OCI-LY3 (cell line): Measurements from ENCODE around the gene KRT9.

Experiments
- H2AFZ ChIP-seq: fragments of 200-600, 300-600 bp; shearing (Covaris generic); 2 replicates; pipeline ENCODE4 v1.6.0; 2014; ENCODE audit warnings: antibody characterized with exemption, low read depth, low read length
- H3K27ac ChIP-seq: fragments of 200-600, 300-600 bp; sonication (generic); 2 replicates; pipeline ENCODE4 v1.5.1; 2014; ENCODE audit warnings: mild to moderate bottlenecking, low read length, moderate library complexity, mixed read lengths
- H3K27me3 ChIP-seq: fragments of 200-600, 300-600 bp; sonication (generic); 2 replicates; pipeline ENCODE4 v1.6.1; 2014; ENCODE audit warnings: low read depth, low read length, mixed read lengths
- H3K36me3 ChIP-seq: fragments of 200-600, 300-600 bp; sonication (generic); replicated peaks from 2 replicates; pipeline ENCODE3; 2014; ENCODE audit warnings: low read depth, low read length, mixed read lengths
- H3K4me1 ChIP-seq: fragments of 300-600, 200-600 bp; sonication (generic); 2 replicates; pipeline ENCODE4 v1.6.1; 2014; ENCODE audit warnings: low read length, mixed read lengths
- H3K4me2 ChIP-seq: fragments of 200-600, 300-600 bp; sonication (generic); 2 replicates; pipeline ENCODE4 v1.6.1; 2014; ENCODE audit warnings: low read length, mixed read lengths
- H3K4me3 ChIP-seq: fragments of 300-600, 200-600 bp; sonication (generic); 2 replicates; pipeline ENCODE4 v1.5.1; 2014; ENCODE audit warnings: antibody characterized with exemption, mild to moderate bottlenecking, low read length, moderate library complexity
- H3K79me2 ChIP-seq: fragments of 300-600, 200-600 bp; shearing (Covaris generic); 2 replicates; pipeline ENCODE4 v1.6.1; 2014; ENCODE audit warnings: mild to moderate bottlenecking, low read length, mixed read lengths
- H3K9ac ChIP-seq: fragments of 300-600, 200-600 bp; shearing (Covaris generic); 2 replicates; pipeline ENCODE4 v1.6.0; 2014; ENCODE audit warnings: mild to moderate bottlenecking, low read length, moderate library complexity
- H3K9me3 ChIP-seq: fragments of 200-600, 300-600 bp; shearing (Covaris generic); 2 replicates; pipeline ENCODE4 v1.6.1; 2014; ENCODE audit warnings: low read length, mixed read lengths; ENCODE audit not compliant: insufficient read depth
- H4K20me1 ChIP-seq: fragments of 200-600, 300-600 bp; sonication (generic); 2 replicates; pipeline ENCODE4 v1.6.1; 2016; ENCODE audit warnings: low read length, mixed read lengths; ENCODE audit not compliant: insufficient read depth
- EZH2phosphoT487 ChIP-seq: fragments of 200-600 bp; shearing (Covaris generic); IDR thresholded peaks from 2 replicates; pipeline ENCODE4 v1.6.1; 2018; ENCODE audit warnings: antibody characterized with exemption, mixed run types, low read depth
- TF ChIP-seq, protein P1 (sequence below): fragments of 200-600, 300-600 bp; sonication (generic); IDR thresholded peaks from 2 replicates; pipeline ENCODE4 v1.5.1; 2014; ENCODE audit warnings: antibody characterized with exemption, low read length, low read depth

The KRT9 gene

DNA sequence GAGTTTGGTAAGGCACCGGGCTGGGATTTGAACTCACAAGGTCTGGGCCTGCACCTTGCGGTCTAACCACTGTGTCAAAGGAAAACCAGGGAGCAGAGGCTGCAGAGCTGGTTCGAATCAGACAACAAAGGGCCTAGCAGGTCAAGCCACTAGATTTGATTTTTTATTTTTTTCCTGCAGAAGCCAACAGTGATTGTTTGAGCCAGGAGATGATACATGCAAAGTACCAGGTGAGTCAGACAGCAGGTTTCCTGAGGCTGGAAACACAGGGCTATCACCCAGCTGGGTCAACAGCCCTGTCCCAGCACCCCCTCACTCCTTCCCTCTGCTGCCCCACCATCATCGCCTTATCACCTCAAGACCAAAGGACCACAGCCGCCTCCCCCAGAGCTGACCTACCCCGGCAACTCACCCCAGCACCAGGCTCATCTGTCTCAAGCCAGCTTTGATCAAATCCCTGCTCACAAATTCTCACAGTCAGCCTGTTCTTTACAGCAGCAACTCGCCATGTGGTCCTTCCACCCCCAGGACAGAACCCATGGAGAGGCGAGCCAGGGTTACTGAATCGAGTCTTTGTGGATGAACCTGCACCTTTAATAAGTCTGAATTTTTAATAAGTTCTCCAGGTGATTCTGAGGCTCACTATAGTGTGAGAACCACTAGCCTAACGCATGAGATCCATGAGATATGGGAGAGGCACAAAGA is 30.8 kb downstream of the KRT9 start:
- no peak for TF ChIP-seq EZH2phosphoT487
- TF ChIP-seq, protein P1, sequence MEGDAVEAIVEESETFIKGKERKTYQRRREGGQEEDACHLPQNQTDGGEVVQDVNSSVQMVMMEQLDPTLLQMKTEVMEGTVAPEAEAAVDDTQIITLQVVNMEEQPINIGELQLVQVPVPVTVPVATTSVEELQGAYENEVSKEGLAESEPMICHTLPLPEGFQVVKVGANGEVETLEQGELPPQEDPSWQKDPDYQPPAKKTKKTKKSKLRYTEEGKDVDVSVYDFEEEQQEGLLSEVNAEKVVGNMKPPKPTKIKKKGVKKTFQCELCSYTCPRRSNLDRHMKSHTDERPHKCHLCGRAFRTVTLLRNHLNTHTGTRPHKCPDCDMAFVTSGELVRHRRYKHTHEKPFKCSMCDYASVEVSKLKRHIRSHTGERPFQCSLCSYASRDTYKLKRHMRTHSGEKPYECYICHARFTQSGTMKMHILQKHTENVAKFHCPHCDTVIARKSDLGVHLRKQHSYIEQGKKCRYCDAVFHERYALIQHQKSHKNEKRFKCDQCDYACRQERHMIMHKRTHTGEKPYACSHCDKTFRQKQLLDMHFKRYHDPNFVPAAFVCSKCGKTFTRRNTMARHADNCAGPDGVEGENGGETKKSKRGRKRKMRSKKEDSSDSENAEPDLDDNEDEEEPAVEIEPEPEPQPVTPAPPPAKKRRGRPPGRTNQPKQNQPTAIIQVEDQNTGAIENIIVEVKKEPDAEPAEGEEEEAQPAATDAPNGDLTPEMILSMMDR: no peak
- Histone ChIP-seq H3K9me3 (no peaks in the 10 kb centered on the region), H3K79me2 (no peaks in the 10 kb centered on the region), H4K20me1 (no peaks in the 10 kb centered on the region), H3K27ac (no peak overlapping the region), H3K4me1 (peaks cover 8% of the 10 kb centered on the region; the same call in 1 of the 2 replicates), H3K36me3 (no peaks in the 10 kb centered on the region), H3K9ac (no peak overlapping the region), H3K4me2 (no peak overlapping the region), H3K4me3 (no peak overlapping the region), H2AFZ (no peak overlapping the region), H3K27me3 (no peaks in the 10 kb centered on the region)

DNA sequence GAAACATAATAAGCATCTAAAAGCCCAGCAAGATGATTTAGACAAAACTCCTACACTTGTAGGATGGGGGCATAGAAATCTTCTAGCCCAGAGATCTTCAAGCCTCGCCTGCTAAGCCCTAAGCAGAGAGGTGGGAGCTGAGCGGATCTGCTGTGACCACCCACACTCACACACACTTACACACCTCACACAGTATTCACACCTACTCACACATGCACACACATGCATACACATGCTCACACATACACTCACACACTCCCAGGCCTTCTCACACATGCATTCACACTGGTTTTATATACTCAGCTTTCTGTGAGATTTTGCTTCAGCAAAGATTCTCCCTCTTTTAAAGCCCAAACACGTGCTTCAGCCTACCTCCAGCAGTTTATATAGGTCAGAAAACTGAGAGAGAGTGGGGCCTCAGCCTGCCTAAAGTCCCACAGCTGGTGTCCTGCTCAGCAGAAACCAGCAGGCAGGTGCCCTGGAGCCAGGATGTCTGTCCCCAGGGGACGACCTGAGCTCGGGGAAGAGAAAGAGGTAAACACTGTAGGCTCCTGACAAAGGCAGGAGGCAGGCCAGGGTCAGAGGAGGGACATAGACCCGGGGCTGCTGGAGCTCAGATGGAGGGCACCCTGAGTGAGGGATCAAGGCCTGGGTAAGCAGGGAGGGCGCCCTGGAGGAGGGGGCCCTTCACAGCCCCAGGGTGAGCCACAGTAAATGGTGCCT is 31.7 kb downstream of the KRT9 start:
- Histone ChIP-seq H3K79me2 (no peaks in the 10 kb centered on the region), H3K9ac (no peak overlapping the region), H3K4me1 (peaks cover 8% of the 10 kb centered on the region; the same call in 1 of the 2 replicates), H3K27ac (no peak overlapping the region), H3K4me3 (no peak overlapping the region), H3K4me2 (no peak overlapping the region), H3K9me3 (no peaks in the 10 kb centered on the region), H4K20me1 (no peaks in the 10 kb centered on the region), H2AFZ (no peak overlapping the region), H3K36me3 (no peaks in the 10 kb centered on the region), H3K27me3 (no peaks in the 10 kb centered on the region)
- TF ChIP-seq, protein P1: no peak
- TF ChIP-seq EZH2phosphoT487: no peak

DNA sequence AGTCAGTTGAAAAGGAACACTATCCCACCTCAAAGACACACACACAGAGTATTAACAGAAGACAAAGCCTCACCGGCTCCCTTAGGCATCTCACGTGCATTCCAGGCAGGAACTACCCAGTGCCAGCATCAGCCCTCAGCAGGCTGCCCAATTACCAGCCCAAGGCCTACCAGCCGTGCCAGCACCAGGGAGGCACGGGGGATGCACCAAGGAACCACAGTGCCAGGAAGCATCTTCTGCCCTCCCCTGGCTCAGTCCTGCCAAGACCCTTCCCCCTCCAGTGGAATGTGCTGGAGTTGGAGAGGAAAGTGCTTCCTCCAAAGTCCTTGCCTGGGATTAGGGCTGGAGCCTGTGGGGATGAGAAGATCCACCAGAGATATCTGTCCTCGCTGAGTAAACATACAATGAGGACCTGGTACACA is 32.8 kb downstream of the KRT9 start:
- H3K4me1 ChIP-seq: peaks cover 8% of the 10 kb centered on the region; the same call in 1 of the 2 replicates
- no peak overlapping the region for H3K9ac ChIP-seq
- H2AFZ ChIP-seq: no peak overlapping the region
- no peak for TF ChIP-seq EZH2phosphoT487
- H3K36me3 ChIP-seq: no peaks in the 10 kb centered on the region
- H3K4me2 ChIP-seq: no peak overlapping the region
- no peak overlapping the region for H3K4me3 ChIP-seq
- H4K20me1 ChIP-seq: no peaks in the 10 kb centered on the region
- no peak overlapping the region for H3K27ac ChIP-seq
- no peaks in the 10 kb centered on the region for H3K27me3 ChIP-seq
- no peaks in the 10 kb centered on the region for H3K79me2 ChIP-seq
- H3K9me3 ChIP-seq: no peaks in the 10 kb centered on the region

DNA sequence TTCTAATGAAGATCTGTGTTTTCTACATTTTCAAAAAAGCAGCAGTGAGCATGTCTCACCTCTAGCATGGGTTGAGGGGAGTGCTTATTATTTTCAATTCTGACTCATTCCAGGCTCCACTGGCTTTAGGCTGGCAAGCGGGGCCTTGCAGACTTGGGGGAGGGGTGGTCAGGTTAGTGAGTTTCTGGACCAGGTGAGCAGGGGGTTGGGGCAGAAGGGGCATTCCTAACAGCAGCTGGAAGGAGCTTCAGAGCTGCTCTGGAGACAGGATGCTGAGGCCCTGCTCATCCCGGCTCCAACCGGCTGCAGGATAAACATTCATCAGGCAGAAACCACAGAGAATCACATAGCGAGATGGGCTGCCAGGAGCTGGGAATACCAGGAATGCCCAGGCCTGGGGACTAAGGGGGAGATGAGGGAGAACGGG is 33.3 kb downstream of the KRT9 start:
- no peak overlapping the region for H3K4me2 ChIP-seq
- no peaks in the 10 kb centered on the region for H3K9me3 ChIP-seq
- no peak overlapping the region for H2AFZ ChIP-seq
- H3K27me3 ChIP-seq: no peaks in the 10 kb centered on the region
- peaks cover 8% of the 10 kb centered on the region; the same call in 1 of the 2 replicates for H3K4me1 ChIP-seq
- TF ChIP-seq EZH2phosphoT487: no peak
- no peaks in the 10 kb centered on the region for H3K79me2 ChIP-seq
- H3K36me3 ChIP-seq: no peaks in the 10 kb centered on the region
- H3K4me3 ChIP-seq: no peak overlapping the region
- H3K9ac ChIP-seq: no peak overlapping the region
- no peak overlapping the region for H3K27ac ChIP-seq
- no peaks in the 10 kb centered on the region for H4K20me1 ChIP-seq

DNA sequence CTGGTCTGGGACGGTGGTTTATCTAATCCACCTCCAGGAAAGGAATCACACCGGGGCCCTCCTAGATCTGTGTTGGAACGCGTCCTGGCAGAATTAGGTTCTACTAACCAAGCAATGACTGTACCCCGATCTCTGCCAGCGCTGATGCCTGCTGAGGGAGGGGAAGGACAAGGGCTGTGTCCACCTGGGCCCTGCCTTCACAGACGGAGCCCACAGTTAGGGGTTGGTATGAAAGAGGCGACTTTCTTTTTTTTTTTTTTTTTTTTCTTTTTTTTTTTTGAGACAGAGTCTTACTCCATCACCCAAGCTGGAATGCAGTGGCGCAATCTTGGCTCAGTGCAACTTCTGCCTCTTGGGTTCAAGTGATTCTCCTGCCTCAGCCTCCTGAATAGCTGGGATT is 33.9 kb downstream of the KRT9 start:
- TF ChIP-seq, protein P1: no peak
- no peak for TF ChIP-seq EZH2phosphoT487

More for the DNA sequence above, 33.9 kb downstream of the KRT9 start:
- peaks cover 8% of the 10 kb centered on the region; the same call in 1 of the 2 replicates for H3K4me1 ChIP-seq
- H3K4me3 ChIP-seq: no peak overlapping the region
- no peak overlapping the region for H3K27ac ChIP-seq
- no peaks in the 10 kb centered on the region for H3K9me3 ChIP-seq
- no peaks in the 10 kb centered on the region for H3K36me3 ChIP-seq
- no peak overlapping the region for H3K9ac ChIP-seq
- H4K20me1 ChIP-seq: no peaks in the 10 kb centered on the region
- H3K4me2 ChIP-seq: no peak overlapping the region
- no peak overlapping the region for H2AFZ ChIP-seq
- H3K27me3 ChIP-seq: no peaks in the 10 kb centered on the region
- H3K79me2 ChIP-seq: no peaks in the 10 kb centered on the region
